ENCODE measurements around the gene LVRN.

The LVRN gene

GRCh38 chr5:115961381-115962238, 665 bp upstream of the LVRN start:
- DNase-seq, result no peak

- no peak for DNase-seq
Measured at GRCh38 chr5:115962565-115963402, 509 bp downstream of the LVRN start.

DNA sequence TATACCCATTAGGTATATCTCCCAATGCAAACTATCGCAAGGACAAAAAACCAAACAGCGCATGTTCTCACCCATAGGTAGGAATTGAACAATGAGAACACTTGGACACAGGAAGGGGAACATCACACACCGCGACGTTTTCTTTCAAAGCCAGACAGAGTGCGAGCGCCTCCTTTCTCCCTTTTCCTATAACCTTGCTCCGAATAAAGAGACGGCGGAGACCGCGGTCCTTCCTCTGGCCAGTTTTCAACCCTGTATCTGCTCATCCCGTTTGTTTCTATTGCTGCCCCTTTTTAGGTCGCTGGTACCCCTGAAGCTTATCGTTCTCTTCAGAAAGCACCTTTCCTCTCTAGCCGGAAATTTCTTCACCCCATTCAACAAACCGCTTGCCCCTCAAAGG, 1.3 kb downstream of the LVRN start:
- no peak for DNase-seq

- DNase-seq, result no peak
Measured at GRCh38 chr5:115968770-115969169, 6.5 kb downstream of the LVRN start.

DNA sequence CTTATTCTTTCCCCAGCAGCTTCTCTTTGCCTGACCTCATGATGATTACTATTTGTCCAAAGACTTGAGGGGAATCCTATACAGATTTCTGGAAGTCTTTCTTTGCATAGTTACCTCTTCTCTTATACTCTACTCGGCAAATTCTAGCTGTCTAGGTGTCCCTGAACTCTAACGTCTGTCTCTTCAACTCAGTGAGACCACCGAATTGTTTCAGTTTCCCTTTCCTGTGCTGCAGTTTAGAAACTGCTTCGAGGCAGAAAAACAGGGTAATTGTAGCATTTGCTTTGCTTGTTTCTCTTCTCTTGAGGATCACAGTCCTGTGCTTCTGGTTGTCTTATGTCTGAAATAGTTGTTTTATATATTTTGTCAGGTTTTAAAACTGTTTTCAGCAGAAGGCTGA, 14.8 kb downstream of the LVRN start:
- DNase-seq, result no peak

- peak; percentile 87 for DNase-seq
Measured at GRCh38 chr5:115977988-115978387, 15.7 kb downstream of the LVRN start.

GRCh38 chr5:115978779-115979178, 16.5 kb downstream of the LVRN start:
- no peak for DNase-seq

- peak; percentile 86 for DNase-seq
Measured at GRCh38 chr5:115979201-115980041, 17.1 kb downstream of the LVRN start.

GRCh38 chr5:115983519-115983918, 21.2 kb downstream of the LVRN start:
- DNase-seq, result no peak

GRCh38 chr5:115985802-115986757, 23.8 kb downstream of the LVRN start:
- no peak for DNase-seq

GRCh38 chr5:115988002-115988401, 25.7 kb downstream of the LVRN start:
- DNase-seq, result no peak

GRCh38 chr5:115992848-115993350, 30.6 kb downstream of the LVRN start:
- no peak for DNase-seq

GRCh38 chr5:115995351-115995750, 33.1 kb downstream of the LVRN start:
- no peak for DNase-seq

DNA sequence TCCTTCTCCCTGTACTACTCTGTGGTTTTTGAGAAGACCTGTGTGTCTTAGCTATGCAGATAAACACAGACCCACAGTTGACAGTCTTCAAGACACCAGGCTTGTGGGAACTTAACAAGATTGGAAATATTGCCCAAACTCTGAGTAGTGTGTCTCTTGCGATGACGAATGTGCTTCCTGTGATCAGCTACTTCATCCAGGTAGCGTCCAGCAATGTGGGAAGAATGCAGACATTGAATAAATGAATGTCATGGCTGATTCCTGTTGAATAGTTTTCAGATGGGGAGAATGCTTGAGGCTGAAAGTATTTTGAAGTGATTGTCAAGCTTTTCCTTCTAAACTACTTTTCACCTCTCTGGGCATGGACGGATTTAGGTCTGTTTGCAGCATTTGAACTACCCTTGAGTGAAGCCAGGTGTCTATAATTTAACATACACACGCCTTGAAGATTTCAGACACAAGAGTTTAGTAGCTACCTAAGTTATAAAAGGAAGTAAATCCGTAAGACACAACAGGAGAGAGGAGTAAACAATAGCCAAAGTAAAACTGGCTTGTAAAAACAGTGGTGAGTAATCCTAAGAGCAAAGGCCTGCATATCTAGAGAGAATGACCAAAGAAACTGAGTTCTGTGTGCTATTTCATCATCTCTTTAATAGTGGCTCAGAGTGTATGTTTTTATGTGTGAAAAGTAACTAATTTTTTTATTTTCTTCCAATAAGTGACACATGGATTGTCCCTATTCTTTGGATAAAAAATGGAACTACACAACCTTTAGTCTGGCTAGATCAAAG, 40.0 kb downstream of the LVRN start:
- DNase-seq, result peak; percentile 6

DNA sequence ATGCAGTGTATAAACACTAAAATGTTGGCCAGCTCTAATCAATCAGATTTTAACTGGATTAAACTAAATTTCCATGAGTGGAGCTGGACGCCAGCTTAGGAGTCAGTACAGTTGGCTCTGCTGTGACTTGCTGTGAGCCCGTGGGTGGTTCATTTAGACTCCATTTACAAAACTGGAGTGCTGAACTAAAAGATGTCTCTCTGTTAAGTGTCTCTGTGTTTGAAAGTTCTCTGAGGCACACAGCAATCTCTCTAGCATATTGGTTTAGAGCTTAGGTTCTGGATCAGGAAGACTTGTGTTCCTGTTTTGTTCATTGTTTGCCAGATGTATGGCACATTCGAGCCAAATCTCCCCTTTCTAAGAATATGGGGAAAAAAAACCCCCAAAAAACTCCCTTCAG, 42.0 kb downstream of the LVRN start:
- DNase-seq, result no peak

DNA sequence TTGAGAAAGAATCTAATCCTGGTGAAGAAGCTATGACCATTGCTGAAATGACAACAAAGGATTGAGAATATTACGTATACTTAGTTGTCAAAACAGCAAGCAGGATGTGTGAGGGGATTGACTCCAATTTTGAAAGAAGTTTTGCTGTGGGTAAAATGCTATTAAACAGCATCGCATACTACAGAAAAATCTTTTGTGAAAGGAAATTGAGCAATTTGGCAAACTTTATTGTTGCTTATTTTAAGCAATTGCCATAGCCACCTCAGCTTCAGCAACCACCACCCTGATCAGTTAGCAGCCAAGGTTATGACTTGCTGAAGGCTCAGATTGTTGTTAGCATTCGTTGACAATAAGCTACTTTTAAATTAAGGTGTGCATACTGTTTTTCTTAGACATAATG, 47.5 kb downstream of the LVRN start:
- DNase-seq, result no peak

DNA sequence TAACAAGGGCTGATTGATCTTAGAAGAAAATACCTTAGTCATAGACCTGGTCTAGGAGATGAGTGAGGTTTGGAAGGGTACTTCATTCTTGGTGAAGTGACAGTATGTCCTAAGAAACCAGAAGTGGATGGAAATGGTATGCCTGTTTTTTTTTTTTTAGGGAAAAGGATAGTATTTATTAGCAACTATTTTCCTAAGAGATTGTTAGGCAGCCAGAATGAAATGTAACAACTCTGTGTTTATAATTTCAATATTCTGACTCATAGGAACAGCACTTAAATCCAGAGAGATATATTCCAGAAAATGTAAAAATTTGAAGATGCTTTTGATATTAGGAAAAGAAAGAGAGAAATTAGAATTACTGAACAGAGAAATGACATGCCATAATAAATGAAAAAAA, 48.8 kb downstream of the LVRN start:
- DNase-seq, result peak; percentile 26

- DNase-seq, result no peak
Measured at GRCh38 chr5:116013207-116013785, 51.0 kb downstream of the LVRN start.

DNA sequence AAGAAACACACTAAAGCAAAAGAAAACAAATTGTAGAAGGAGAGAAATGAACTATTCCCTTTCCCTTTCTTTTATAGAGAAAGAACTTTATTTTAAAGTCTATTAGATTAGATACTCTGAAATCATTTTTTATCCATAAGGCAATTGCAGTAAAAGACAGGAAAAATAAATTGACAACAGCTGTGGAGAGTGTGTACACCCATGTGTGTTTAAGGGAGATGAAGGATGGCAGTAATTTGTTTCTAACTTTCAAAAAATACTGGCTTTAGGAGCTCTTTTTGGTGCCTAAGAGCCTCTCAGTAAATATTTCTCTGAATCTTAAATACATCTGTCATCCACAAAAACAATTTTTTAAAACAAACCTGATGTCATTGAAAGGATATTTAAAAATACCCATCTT, 51.7 kb downstream of the LVRN start:
- no peak for DNase-seq

GRCh38 chr5:116023619-116024018, 61.3 kb downstream of the LVRN start:
- DNase-seq, result no peak
